ENCODE measurements around the gene SH3BGRL. TPM values are rescaled to one million over a fixed set of nuclear protein-coding genes. Genes with fewer than 3 reads are reported as not detected.
"Not testable (repeated sequence)": the region's sequence is repeated elsewhere in the genome, so short reads cannot be mapped to it uniquely, and the experiment has no call there.

SH3BGRL gene
- total and polyA plus RNA-seq, 2 donors from 2014 or later: 114 to 130 TPM

- no peaks in the 10 kb centered on the region for H3K9me3 ChIP-seq (ENCODE audit: control insufficient read depth in 2 of 3, insufficient read depth in 1 of 3, low read length in 3 of 3)
- no peak for FAIRE-seq
- no peaks in the 10 kb centered on the region for H3K27me3 ChIP-seq (ENCODE audit: control insufficient read depth, insufficient read depth, low read length)
- no peaks in the 10 kb centered on the region for H3K36me3 ChIP-seq (ENCODE audit: control insufficient read depth in 2 of 3, insufficient read depth in 3 of 3, low read length in 3 of 3)
- H3K27ac ChIP-seq (ENCODE audit: low read depth in 2 of 2, low read length in 2 of 2): no peak overlapping the region
- no peak overlapping the region for H3K4me3 ChIP-seq (ENCODE audit: low read length in 3 of 3)
- no peaks in the 10 kb centered on the region for H3K4me1 ChIP-seq (ENCODE audit: control insufficient read depth in 2 of 3, insufficient read depth in 2 of 3, low read depth in 1 of 3, low read length in 3 of 3)
- no peak for TF ChIP-seq CTCF (IDR thresholded peaks at IDR 0.05; ENCODE audit: borderline replicate concordance, extremely low read depth, insufficient read depth)
- DNase-seq: no peak
- no peak overlapping the region for H3K9ac ChIP-seq (ENCODE audit: low read length in 3 of 3)
- intact Hi-C loops (cut with DNase I): no loop called here
Observed at GRCh38 chrX:81304563-81304962, 102.7 kb downstream of the SH3BGRL start.

GRCh38 chrX:81305240-81305639 is 103.3 kb downstream of the SH3BGRL start:
- Histone ChIP-seq H3K4me1 (ENCODE audit: control insufficient read depth in 2 of 3, insufficient read depth in 2 of 3, low read depth in 1 of 3, low read length in 3 of 3) (no peaks in the 10 kb centered on the region), H3K9me3 (ENCODE audit: control insufficient read depth in 2 of 3, insufficient read depth in 1 of 3, low read length in 3 of 3) (no peaks in the 10 kb centered on the region), H3K9ac (ENCODE audit: low read length in 3 of 3) (no peak overlapping the region), H3K4me3 (ENCODE audit: low read length in 3 of 3) (no peak overlapping the region), H3K36me3 (ENCODE audit: control insufficient read depth in 2 of 3, insufficient read depth in 3 of 3, low read length in 3 of 3) (no peaks in the 10 kb centered on the region), H3K27ac (ENCODE audit: low read depth in 2 of 2, low read length in 2 of 2) (no peak overlapping the region), H3K27me3 (ENCODE audit: control insufficient read depth, insufficient read depth, low read length) (no peaks in the 10 kb centered on the region)
- no peak for FAIRE-seq
- no peak for DNase-seq
- TF ChIP-seq CTCF (IDR thresholded peaks at IDR 0.05; ENCODE audit: borderline replicate concordance, extremely low read depth, insufficient read depth): no peak
- intact Hi-C loops (cut with DNase I): no loop called here

- intact Hi-C loops (cut with DNase I): no loop called here
- Histone ChIP-seq H3K27me3 (ENCODE audit: control insufficient read depth, insufficient read depth, low read length) (no peaks in the 10 kb centered on the region), H3K9ac (ENCODE audit: low read length in 3 of 3) (no peak overlapping the region), H3K9me3 (ENCODE audit: control insufficient read depth in 2 of 3, insufficient read depth in 1 of 3, low read length in 3 of 3) (no peaks in the 10 kb centered on the region), H3K4me1 (ENCODE audit: control insufficient read depth in 2 of 3, insufficient read depth in 2 of 3, low read depth in 1 of 3, low read length in 3 of 3) (no peaks in the 10 kb centered on the region), H3K27ac (ENCODE audit: low read depth in 2 of 2, low read length in 2 of 2) (no peak overlapping the region), H3K4me3 (ENCODE audit: low read length in 3 of 3) (no peak overlapping the region), H3K36me3 (ENCODE audit: control insufficient read depth in 2 of 3, insufficient read depth in 3 of 3, low read length in 3 of 3) (no peaks in the 10 kb centered on the region)
- DNase-seq: no peak
- no peak for TF ChIP-seq CTCF (IDR thresholded peaks at IDR 0.05; ENCODE audit: borderline replicate concordance, extremely low read depth, insufficient read depth)
- no peak for FAIRE-seq
Observed at GRCh38 chrX:81308086-81308829, 106.4 kb downstream of the SH3BGRL start.

GRCh38 chrX:81316163-81316562 is 114.3 kb downstream of the SH3BGRL start:
- H3K27me3 ChIP-seq (ENCODE audit: control insufficient read depth, insufficient read depth, low read length): no peaks in the 10 kb centered on the region
- no peak overlapping the region for H3K9ac ChIP-seq (ENCODE audit: low read length in 3 of 3)
- no peaks in the 10 kb centered on the region for H3K9me3 ChIP-seq (ENCODE audit: control insufficient read depth in 2 of 3, insufficient read depth in 1 of 3, low read length in 3 of 3)
- no peaks in the 10 kb centered on the region for H3K36me3 ChIP-seq (ENCODE audit: control insufficient read depth in 2 of 3, insufficient read depth in 3 of 3, low read length in 3 of 3)
- H3K27ac ChIP-seq (ENCODE audit: low read depth in 2 of 2, low read length in 2 of 2): no peak overlapping the region
- DNase-seq: no peak
- H3K4me3 ChIP-seq (ENCODE audit: low read length in 3 of 3): no peak overlapping the region
- no peak for FAIRE-seq
- no peaks in the 10 kb centered on the region for H3K4me1 ChIP-seq (ENCODE audit: control insufficient read depth in 2 of 3, insufficient read depth in 2 of 3, low read depth in 1 of 3, low read length in 3 of 3)
- no peak for TF ChIP-seq CTCF (IDR thresholded peaks at IDR 0.05; ENCODE audit: borderline replicate concordance, extremely low read depth, insufficient read depth)
- intact Hi-C loops (cut with DNase I): no loop called here

GRCh38 chrX:81331653-81332052 is 129.8 kb downstream of the SH3BGRL start:
- H3K27ac ChIP-seq (ENCODE audit: low read depth in 2 of 2, low read length in 2 of 2); DNase-seq; H3K4me3 ChIP-seq (ENCODE audit: low read length in 3 of 3); H3K4me1 ChIP-seq (ENCODE audit: control insufficient read depth in 2 of 3, insufficient read depth in 2 of 3, low read depth in 1 of 3, low read length in 3 of 3); H3K9me3 ChIP-seq (ENCODE audit: control insufficient read depth in 2 of 3, insufficient read depth in 1 of 3, low read length in 3 of 3); intact Hi-C loops (cut with DNase I); H3K27me3 ChIP-seq (ENCODE audit: control insufficient read depth, insufficient read depth, low read length); H3K9ac ChIP-seq (ENCODE audit: low read length in 3 of 3); H3K36me3 ChIP-seq (ENCODE audit: control insufficient read depth in 2 of 3, insufficient read depth in 3 of 3, low read length in 3 of 3): not testable (repeated sequence)
- FAIRE-seq: peak; percentile 30
